Stimulated activated CD8-positive, alpha-beta memory T cell treated with anti-CD3 and anti-CD28 coated beads, Interleukin-4, amount 100 ng/mL, for 4 hours (primary cell): ENCODE data around the gene PLBD1.

Experiments
- DNase-seq, 2 donors: peaks; one replicate each; pipeline ENCODE4 v3.0.0-alpha.2; 2020; ENCODE audit warnings: low read depth in 2 of 2, low spot score in 1 of 2

PLBD1 gene, protein sequence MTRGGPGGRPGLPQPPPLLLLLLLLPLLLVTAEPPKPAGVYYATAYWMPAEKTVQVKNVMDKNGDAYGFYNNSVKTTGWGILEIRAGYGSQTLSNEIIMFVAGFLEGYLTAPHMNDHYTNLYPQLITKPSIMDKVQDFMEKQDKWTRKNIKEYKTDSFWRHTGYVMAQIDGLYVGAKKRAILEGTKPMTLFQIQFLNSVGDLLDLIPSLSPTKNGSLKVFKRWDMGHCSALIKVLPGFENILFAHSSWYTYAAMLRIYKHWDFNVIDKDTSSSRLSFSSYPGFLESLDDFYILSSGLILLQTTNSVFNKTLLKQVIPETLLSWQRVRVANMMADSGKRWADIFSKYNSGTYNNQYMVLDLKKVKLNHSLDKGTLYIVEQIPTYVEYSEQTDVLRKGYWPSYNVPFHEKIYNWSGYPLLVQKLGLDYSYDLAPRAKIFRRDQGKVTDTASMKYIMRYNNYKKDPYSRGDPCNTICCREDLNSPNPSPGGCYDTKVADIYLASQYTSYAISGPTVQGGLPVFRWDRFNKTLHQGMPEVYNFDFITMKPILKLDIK

DNA sequence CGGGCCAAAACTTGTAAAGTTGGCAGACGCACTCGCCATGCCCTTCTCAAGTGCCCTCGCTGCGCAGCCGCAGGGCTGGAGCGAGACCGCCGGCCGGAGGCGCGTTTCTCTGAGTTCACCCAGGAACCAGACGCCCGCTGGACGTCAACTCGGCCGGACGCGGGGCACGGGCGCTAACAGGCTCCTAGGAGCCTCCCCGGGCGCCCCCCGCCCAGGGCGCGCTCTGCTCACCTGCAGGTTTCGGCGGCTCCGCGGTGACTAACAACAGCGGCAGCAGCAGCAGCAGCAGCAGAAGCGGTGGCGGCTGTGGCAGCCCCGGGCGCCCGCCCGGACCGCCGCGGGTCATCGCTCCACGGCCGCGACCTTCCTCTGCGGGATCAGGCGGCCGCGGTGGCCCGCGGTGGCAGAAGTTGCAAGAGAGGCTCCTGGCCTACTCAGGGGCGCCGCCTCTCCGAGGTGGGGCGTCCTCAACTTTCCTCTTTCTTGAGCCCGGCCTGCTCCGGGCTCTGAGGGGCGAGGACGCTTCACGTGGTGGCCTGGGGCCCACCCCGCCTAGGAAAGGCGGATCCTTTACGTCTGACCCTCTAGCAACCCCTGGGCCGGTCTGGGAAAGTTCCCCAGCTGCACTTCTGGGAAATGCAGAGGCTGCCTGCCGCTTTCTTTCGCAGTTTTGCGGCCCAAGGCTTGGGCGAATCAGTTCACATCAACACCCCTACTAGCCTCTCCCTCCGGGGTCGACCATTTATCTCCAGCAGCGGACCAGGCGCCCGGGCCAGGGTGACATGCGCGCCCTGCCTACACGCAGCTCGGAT, at the start of gene PLBD1:
Gene PLBD1 (minus strand): TSS at position 533 of the 812 bp plus-strand sequence. CDS start 187 bp downstream, at position 346.
- DNase-seq = no peak

DNA sequence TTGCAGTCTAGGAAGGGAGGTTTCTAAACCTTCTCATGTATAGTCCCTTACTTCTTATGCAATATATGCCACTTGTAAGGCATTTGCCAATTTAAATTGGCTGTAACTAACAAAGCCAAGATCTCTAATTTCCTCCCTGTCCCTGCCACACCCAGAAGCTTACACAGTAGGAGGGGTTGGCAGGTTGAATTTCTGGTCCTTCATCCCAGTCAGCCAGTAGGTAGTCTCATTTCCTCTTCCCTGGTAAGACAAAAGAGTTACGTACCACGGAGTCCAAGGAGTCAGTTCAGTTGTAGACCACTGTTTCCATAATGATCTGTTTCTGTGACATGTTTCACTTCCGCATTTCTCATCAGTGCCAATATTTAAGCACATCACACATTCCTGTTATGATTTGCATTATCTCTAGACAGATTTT, 47.0 kb upstream of the PLBD1 start:
- DNase-seq = no peak

DNA sequence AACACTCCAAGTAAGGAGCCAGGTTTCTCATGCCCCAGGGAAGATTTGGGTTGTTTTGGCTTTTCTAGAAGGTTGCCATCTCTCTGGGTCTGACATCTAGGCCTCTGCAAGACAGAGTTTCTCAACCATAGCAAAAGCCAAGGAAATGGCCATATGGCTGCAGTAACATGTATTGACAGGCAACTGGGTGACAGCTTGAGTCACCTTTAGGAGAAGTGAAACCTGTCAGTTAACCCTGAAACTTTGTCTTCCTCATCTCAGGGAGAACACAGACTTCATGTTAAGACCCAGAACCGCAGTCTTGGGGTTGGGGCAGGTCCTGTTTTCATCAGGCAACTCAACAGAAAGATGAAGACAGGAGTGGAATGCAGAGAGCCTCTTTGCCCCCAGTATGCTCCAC, 46.0 kb upstream of the PLBD1 start:
- DNase-seq = no peak

DNA sequence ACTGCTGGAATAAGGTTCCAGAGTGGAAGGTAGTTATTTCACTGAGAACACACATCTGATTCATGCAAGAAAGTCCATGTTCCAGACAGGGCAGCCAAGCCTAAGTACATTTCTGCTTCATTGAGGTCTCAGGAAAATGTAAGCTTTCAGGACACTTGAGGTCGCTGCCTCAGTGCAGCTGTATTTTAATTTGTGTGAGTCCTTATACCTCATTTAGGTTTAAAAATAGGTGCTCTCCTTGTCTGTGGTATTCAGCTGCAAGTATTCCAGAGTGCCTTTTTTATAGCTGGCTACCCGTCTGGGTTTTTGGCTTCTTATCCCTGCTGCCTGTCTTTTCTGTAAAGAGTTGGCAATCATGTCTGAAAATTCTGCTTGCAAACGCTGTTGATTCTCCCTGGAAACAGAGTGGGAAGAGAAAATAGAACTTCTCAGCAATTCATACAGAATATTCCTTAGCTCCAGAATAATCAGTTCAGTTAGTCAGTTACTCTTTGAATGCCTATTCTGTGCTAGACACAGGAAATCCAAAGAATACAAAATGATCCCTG, 45.3 kb upstream of the PLBD1 start:
- no peak for DNase-seq

DNA sequence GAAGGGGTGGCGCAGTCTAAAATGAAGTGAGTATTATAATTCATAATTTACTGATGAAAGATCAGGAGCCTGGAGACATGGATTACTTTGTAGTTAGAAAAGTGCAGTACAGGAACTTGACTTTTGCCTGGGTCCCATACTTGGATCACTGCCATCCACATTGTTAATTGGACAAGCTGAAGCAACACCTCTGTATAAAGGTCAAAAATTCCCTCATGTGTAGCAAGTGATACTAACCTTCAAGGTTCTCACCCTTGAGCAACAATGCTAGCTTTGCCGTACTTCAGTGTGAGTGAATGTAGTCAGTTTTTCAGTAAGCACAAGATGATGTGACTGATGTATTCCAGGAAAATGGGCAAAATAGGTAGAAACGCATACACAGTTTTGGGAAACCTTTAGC, 44.6 kb upstream of the PLBD1 start:
- no peak for DNase-seq

DNA sequence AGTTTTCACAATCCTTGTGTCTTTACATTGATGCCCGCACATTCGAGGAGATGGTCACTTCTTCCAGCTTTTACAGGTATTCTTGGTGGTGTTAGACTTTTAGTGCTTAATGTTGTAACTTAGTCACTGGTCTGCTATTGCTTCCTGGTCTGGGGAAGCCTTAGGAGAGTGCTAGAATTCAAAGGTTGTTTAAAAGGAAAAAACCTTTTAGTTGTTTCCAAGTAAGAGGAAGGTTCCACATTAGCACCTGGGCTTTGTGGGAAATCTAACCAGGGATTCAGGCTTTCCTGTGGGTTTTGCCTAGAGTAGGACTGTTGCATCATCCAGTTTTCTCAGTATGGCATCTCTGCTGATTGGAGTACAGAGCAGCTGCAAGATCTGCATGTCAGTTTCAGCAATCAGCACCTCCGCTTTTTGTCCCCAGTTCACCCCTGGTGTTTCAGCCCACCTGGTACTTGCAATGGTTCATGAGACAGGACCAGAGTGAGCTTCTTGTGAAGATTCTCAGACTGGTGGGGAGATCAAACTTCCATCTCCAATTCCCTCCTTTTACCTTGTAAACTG, 44.0 kb upstream of the PLBD1 start:
- no peak for DNase-seq

DNA sequence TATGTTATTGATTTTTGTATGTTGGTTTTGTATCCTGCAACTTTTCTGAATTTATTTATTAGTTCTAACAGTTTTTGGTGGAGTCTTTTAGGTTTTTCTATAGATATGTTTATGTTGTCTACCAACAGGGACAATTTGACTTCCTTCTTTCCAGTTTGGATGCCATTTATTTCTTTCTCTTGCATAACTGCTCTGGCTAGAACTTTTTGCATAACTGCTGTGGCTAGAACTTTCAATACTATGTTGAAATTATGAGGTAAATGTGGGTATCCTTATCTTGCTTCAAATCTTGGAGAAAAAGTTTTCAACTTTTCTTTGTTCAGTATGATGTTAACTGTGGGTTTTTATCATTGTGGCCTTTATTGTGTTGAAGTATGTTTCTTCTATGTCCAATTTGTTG, 39.9 kb upstream of the PLBD1 start:
- no peak for DNase-seq

DNA sequence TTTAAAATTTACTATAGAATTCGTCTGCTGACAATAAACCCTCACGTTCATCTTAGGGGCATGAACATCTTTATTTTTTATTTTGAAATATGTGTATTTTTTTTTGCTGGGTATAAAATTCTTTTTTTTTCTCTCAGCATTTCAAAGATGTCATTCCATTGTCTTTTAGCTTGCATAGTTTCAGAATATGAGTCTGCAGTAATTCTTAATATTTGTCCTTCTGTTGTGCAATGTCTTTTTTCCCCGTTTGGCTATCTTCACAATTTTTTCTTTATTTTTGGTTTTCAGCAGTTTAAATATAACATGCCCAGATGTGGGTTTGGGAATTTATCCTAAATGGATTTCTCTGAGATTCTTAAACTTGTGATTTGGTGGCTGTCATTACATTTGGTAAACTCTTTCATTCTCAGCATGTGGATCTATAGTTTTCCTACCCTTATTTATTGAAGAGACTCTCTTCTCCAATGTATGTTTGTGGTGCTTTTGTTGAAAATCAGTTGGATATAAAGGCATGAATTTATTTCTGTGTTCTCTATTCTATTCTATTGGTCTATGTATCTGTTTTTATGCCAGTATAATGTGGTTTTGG, 37.8 kb upstream of the PLBD1 start:
- no peak for DNase-seq

DNA sequence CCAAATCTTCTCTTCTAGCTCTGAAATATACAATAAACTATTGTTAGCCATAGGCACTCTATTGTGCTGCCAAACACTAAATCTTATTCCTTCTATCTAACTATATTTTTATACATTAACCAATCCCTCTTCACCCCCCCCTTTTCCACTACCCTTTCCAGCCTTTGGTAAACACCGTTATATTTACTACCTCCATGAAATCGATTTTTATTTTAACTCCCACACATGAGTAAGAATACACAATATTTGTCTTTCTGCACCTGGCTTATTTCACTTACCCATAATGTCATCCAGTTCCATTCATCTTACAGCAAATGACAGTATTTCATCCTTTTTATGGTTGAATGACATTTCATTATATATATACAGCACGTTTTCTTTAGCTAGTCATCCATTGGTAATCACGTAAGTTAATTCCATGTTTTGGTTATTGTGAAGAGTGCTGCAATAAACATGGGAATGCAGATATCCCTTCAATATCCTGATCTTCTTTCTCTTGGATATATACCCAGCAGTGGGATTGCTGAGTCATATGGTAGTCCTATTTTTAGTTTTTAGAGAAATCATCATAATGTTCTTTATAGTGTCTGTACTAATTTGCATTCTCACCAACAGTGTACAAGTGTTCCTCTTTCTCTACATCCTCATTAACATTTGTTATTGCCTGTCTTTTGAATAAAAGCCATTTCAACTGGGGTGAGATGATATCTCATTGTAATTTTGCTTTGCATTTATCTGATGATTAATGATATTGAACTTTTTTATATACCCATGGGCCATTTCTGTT, 34.2 kb upstream of the PLBD1 start:
- DNase-seq = no peak

DNA sequence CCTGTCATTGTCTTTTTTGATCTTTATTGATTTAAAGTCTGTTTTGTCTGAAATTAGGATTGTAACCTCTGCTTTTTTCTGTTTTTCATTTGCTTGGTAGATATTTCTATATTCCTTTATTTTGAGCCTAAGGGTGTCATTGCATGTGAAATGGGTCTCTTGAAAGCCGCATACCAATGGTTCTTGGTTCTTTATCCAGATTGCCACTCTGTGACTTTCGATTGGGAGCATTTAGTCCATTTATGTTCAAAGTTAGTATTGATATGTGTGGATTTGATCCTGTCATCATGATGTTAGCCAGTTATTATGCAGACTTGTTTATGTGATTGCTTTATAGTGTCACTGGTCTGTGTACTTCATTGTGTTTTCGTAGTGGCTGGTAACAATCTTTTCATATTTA, 29.8 kb upstream of the PLBD1 start:
- no peak for DNase-seq

DNA sequence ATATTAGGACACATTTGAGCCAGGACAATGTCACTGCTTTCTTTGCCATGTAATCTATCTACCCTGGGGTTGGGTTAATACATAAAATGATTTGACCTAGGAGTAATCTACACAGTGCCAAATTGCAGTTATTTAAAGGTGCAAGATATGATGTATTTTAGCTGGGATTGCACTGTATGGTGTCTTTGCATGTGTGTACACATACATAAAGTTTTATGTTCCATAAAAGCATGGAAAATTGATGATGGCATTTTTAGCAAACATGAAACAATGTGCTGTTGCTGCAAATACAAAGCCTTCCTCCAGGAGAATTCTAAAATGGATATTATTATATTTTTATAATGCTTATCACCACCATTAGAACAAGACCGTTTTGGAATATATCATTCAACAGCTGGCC, 24.0 kb upstream of the PLBD1 start:
- DNase-seq = no peak

DNA sequence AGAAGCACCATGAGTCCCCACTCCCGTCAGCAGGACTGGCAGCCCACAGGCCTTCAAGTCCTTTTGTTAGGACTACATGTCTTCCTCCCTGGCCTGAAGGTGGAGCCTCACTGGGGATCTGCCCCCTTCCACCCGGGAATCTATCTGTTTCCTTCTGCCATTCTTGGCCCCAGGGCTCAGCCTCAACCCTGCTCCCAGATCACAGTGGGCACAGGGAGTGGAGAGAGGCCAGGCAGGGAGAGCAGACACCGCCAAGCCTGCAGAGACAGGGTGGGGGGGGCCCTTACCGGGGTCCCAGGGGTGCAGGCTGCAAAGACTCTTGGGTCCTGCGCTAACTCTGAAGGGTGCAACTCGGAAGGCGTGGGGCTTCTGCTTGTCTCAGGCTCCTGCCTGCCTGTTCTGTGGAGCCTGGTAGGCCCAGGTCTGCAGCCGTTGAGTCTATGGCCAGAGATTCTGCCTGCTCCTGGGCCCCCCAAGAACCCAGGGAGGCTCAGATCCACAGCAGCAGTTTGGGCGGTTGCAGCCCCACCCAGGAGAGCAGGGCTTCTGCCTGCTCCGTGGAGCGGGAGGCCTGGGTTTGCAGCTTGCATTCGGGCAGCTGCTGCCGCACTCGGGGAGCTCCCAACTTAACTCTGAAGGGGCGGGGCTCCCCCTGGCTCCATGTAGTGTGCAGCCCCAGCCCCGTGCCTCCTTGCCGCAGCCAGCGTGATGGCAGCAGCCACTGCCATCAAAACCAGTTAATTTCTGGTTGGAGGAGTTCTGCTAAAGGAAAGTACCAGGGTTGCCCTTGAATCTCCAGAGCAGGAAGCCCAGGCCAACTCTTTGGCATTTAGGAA, 21.7 kb upstream of the PLBD1 start:
- DNase-seq = no peak

DNA sequence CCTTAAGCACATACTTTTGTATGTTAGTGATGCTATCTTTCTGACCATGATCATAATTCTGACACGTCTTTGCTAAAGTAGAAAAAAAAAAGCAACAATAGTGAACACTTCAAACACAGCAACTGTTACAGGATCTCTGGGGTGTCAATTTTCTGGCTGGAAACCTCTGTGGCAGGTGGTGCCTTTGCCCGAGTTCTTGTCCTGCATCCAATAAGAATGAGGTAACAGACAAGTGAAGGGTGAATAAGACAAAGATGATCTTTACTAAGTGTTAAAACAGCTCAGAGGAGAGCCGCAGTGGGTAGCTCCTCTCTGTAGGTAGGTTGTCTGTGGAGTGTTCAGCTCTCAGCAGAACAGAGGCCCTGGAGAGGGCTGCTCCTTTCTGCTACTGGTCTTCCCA, 20.9 kb upstream of the PLBD1 start:
- no peak for DNase-seq

DNA sequence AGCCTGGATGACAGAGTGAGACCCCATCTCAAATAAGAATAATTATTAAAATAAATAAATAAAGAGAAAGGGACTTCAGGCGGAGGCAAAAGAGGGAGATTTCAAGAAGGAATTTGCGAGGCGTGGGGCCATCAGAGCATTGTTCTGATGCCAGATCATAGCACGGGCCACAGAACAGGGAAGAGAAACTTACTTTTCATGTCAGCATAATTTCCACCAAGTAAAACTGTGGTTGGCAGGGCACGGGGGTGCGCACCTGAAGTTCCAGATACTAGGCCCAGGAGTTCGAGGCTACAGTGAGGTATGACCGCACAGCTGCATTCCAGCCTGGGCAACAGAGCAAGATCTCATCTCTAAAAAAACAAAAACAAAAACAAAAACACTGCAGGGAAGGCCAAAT, 11.0 kb upstream of the PLBD1 start:
- DNase-seq = no peak

DNA sequence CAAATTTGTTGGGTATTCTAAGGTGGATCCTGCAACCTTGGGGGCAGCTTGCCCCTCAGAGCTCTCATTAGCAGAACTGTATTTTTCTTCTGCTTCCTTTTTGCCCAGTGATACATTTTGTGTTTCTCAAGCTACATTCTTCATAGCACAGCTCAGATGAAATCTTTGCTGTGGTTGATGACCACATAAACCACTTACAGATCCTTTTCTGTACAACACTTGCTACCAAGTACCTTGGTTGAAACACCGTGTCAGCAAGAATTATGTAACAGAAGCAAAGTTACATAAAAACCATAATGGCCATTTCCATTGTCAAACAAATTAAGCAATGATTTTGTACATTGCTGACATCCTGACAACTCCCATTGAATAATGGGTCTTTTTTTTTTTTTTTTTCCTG, 9.7 kb upstream of the PLBD1 start:
- DNase-seq = no peak

DNA sequence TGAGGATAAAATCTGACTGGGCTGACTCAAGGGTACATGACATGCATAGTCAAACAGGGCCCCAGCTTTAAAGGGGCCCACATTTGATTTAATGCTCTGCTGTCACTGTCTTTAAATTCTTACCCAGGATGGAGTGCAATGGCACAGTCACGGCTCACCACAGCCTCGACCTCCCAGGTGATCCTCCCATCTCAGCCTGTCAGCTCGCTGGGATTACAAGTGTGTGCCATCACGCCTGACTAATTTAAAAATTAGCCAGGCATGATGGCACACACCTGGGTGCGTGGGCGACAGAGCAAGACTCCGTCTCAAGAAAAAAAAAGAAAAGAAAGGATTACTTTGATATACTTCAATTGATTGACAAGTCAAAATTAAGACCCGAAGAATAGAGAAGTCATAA, 9.2 kb upstream of the PLBD1 start:
- no peak for DNase-seq

DNA sequence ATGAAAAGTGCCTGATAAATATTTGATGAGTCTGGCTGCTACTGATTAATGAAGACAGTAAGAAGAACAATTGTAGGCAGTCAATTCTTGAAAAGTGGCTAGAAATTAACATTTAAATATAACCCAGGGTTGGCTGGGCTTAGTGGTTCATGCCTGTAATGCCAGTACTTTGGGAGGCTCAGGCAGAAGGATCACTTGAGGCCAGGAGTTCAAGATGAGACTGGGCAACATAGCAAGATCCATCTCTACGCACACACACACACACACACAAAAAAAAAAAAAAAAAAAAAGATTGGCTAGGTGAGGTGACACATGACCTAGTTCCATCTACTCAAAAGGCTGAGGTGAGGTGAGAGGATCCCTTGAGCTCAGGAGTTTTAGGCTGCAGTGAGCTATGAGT, 7.9 kb upstream of the PLBD1 start:
- no peak for DNase-seq

DNA sequence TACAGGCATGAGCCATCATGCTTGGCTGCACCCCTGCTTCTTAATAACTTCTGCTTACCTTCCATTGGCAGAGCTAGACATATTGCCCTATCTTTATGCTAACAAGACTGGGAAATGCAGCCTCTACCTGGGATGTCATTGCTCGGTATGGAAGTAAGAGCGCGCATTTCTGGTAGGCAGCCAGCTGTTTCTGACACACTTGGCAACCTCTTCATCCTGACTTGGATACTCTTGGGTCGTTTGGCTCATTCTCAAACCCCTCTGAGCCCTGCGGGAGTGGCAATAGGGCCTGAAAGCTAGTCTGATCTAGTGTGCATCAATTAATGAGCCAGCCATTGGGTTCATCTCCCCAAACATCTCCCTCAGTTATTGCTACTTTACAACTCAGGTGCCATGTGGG, 5.4 kb upstream of the PLBD1 start:
- no peak for DNase-seq

DNA sequence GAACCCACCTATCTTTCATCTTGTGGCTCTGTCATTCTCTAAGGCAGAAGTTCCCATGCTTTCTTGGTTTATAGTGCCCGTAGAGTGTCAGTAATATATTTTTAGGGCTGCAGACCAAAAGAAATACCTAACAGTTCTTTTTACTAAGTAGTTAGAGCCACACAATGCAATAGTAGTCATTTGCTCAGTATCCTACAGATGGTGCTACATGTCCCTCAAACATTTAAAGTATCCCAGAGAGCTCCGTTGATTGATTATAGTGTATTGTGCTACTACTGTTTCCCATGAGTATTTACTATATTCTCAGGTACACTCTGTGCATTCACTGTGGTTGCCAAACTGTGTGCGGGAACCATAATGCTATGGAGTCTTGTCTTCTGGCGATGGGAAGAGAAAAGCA, 4.7 kb upstream of the PLBD1 start:
- no peak for DNase-seq

DNA sequence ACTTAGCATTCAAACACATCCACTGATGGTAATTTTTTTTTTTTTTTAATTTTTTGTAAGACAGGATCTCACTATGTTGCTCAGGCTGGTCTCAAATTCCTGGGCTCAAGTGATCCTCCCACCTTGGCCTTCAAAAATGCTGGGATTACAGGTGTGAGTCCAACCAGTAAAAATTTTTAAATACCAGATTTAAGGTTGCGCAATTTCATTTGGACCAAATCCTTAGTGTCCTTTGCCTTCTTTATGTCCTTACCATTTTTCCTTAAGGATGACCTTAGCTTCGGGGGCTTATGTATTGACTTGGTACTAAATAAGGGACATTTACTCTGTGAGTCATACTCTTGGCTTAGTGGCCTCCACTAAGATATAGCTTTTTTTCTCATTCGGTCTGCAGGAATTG, 4.1 kb upstream of the PLBD1 start:
- no peak for DNase-seq
